Measurements from ENCODE around the gene TANC2. TPM values are rescaled to one million over a fixed set of nuclear protein-coding genes. Genes with fewer than 3 reads are reported as not detected.

Gene TANC2
- total and polyA plus RNA-seq, 2 of the 8 experiments (the other 6 are each of a cell fraction or from before 2014, with no cell fraction given): 5.7 to 21.9 TPM

- TF ChIP-seq RNF2 (IDR thresholded peaks at IDR 0.05; ENCODE audit: borderline replicate concordance, low read depth, low read length, missing control alignments, poor library complexity, severe bottlenecking) (no peak), SP1 (IDR thresholded peaks at IDR 0.05; ENCODE audit: low read depth, low read length) (no peak), NANOG (IDR thresholded peaks at IDR 0.05; ENCODE audit: insufficient read depth, low read depth, low read length, poor library complexity, severe bottlenecking) (no peak), E2F6 (IDR thresholded peaks at IDR 0.05) (no peak)
Measured at GRCh38 chr17:62967205-62967529, 1.1 kb downstream of the TANC2 start (continued).

All from H1 (cell line).